ENCODE data around the gene RNF4. TPM values are rescaled to one million over a fixed set of nuclear protein-coding genes. Genes with fewer than 3 reads are reported as not detected.

The RNF4 gene
- total and polyA plus RNA-seq, 12 donors = 13.4 to 42.1 (median 29.7) TPM

GRCh38 chr4:2446656-2447564 lies 22.0 kb upstream of the RNF4 start:
- H3K27ac ChIP-seq = no peak overlapping the region

GRCh38 chr4:2448589-2448988 lies 20.3 kb upstream of the RNF4 start:
- ATAC-seq (no peak), DNase-seq (no peak)
- intact Hi-C loops (cut with DNase I) = loop anchor here in 2 of 10 donors (5.0 to 10.0 kb wide), 2 partner anchors 224 to 226 kb away; no protein-coding TSS in a partner anchor
- H3K36me3 ChIP-seq = no peaks in the 10 kb centered on the region
- no peaks in the 10 kb centered on the region for H3K4me1 ChIP-seq
- 89 to 93% methylated on average over 7 of the region's 7 CpGs for WGBS, 2 donors
- H3K9me3 ChIP-seq = no peaks in the 10 kb centered on the region
- no peak overlapping the region for H3K4me3 ChIP-seq
- TF ChIP-seq CTCF (IDR thresholded peaks at IDR 0.05) = no peak
- no peak overlapping the region for H3K27ac ChIP-seq
- H3K27me3 ChIP-seq = no peaks in the 10 kb centered on the region

More at GRCh38 chr4:2446656-2447564, 22.0 kb upstream of the RNF4 start:
- no peak for TF ChIP-seq CTCF (IDR thresholded peaks at IDR 0.05)
- intact Hi-C loops (cut with DNase I) = loop anchor here in 2 of 10 donors (5.0 to 10.0 kb wide), 2 partner anchors 222 to 225 kb away; no protein-coding TSS in a partner anchor
- no peak overlapping the region for H3K4me3 ChIP-seq
- H3K36me3 ChIP-seq = no peaks in the 10 kb centered on the region
- WGBS, 2 donors = 87 to 90% methylated on average over 3 of the region's 3 CpGs
- H3K4me1 ChIP-seq = peaks cover 0 to under 1% (median 0%) of the 10 kb centered on the region in 9 donors
- DNase-seq = no peak
- no peaks in the 10 kb centered on the region for H3K27me3 ChIP-seq
- ATAC-seq = no peak
- H3K9me3 ChIP-seq = no peaks in the 10 kb centered on the region

GRCh38 chr4:2449051-2449450 lies 19.9 kb upstream of the RNF4 start:
- Histone ChIP-seq H3K4me1 (no peaks in the 10 kb centered on the region), H3K27ac (no peak overlapping the region), H3K9me3 (no peaks in the 10 kb centered on the region), H3K4me3 (no peak overlapping the region), H3K36me3 (no peaks in the 10 kb centered on the region), H3K27me3 (no peaks in the 10 kb centered on the region)
- ATAC-seq (no peak), DNase-seq (no peak)
- intact Hi-C loops (cut with DNase I) = loop anchor here in 2 of 10 donors (5.0 to 10.0 kb wide), 2 partner anchors 224 to 227 kb away; no protein-coding TSS in a partner anchor
- 94% methylated on average over 11 of the region's 11 CpGs for WGBS, 2 donors
- TF ChIP-seq CTCF (IDR thresholded peaks at IDR 0.05) = no peak

GRCh38 chr4:2449511-2450392 lies 19.2 kb upstream of the RNF4 start:
- Histone ChIP-seq H3K27me3 (no peaks in the 10 kb centered on the region), H3K27ac (no peak overlapping the region), H3K4me1 (no peaks in the 10 kb centered on the region), H3K4me3 (no peak overlapping the region), H3K9me3 (no peaks in the 10 kb centered on the region), H3K36me3 (no peaks in the 10 kb centered on the region)
- TF ChIP-seq CTCF (IDR thresholded peaks at IDR 0.05) = no peak
- DNase-seq = no peak
- WGBS, 2 donors = 88 to 90% methylated on average over 27 of the region's 27 CpGs
- no peak for ATAC-seq
- intact Hi-C loops (cut with DNase I) = loop anchor here in 2 of 10 donors (5.0 to 10.0 kb wide), 2 partner anchors 225 to 227 kb away; no protein-coding TSS in a partner anchor

Measured in heart right ventricle (tissue), 16 donors.